ENCODE results near the gene LASP1.
"Not testable (repeated sequence)": the region's sequence is repeated elsewhere in the genome, so short reads cannot be mapped to it uniquely, and the experiment has no call there.

LASP1 gene

DNA sequence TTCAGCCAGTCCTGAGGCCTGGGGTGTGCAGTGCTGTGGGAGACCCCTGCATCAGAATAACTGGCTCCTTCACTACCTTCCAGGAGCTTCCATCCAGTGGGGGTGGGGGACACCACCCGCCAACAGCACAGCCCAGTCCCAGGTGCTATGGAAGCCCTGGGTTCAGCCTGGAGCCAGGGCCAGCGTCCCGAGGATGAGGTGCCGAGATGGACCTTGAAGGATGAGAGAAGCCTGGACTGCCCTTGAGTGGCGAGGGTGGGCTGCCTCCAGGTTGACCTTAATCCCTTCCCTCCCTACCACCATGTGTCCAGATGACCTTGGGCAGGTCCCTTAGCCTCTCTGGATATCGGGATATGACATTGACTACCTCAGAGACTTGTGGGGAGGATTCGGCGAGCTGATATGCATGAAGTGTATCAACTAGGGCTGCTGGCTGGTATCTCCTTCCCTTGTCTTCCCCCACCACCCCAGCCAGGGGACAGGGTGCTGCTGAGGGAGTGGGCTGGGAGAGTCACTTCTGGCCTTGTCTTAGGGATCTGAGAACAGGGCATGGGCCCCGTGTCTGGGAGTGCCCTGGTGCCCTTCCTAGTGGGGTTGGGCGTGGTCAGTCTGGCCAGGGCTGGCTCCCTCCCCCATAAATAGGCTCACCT lies 41.3 kb downstream of the LASP1 start:
- DNase-seq = no peak

- DNase-seq = not testable (repeated sequence)
Measured at GRCh38 chr17:38911731-38912081, 41.8 kb downstream of the LASP1 start.

- no peak for DNase-seq
Measured at GRCh38 chr17:38912221-38912813, 42.5 kb downstream of the LASP1 start.

GRCh38 chr17:38914741-38915638 lies 45.1 kb downstream of the LASP1 start:
- DNase-seq = no peak

- no peak for DNase-seq
Measured at GRCh38 chr17:38915639-38915995, 45.8 kb downstream of the LASP1 start.

GRCh38 chr17:38916771-38917170 lies 46.9 kb downstream of the LASP1 start:
- DNase-seq = no peak

DNA sequence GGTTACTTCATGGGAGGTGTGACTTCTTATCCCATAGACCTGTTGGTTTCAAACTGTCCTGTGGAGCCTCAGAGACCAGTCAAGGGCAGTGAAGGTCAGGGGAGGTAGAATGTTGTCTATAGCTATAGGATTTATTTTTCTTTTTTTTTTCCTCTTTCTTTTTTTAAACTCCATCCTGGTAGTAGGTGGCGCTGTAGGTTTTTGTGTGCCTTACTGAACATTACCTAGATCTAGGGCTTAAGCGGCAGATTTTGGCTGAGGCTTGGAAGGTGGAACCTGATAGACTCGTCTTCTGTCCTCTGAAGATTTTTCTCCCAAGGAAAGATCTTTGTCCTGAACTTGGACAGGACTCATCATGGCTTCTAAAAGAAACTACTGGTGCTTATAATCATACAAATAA lies 47.4 kb downstream of the LASP1 start:
- DNase-seq = no peak

DNA sequence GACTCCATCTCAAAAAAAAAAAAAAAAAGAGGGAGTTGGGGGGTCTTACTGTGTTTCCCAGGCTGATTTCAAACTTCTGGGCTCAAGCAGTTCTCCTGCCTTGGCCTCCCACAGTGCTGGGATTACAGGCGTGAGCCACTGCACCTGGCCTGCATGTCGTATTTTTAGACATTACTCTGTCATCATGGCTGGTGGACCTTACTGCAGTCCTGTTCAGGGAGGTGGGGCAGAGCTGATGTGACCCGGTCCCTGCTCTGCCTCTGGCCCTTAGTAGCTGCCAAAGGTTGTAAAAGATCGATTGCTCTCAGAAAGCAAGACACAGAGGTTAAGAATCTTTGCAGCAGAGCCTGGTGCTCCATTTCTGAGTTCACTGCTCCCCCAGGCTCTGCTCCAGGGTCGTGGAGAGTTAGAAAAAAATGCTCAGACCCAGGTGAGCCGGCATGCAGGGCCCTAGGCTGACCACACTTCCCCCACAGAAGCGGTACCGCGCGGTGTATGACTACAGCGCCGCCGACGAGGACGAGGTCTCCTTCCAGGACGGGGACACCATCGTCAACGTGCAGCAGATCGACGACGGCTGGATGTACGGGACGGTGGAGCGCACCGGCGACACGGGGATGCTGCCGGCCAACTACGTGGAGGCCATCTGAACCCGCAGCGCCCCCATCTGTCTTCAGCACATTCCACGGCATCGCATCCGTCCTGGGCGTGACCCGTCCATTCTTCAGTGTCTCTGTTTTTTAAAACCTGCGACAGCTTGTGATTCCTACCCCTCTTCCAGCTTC lies 48.5 kb downstream of the LASP1 start:
- DNase-seq = no peak

DNA sequence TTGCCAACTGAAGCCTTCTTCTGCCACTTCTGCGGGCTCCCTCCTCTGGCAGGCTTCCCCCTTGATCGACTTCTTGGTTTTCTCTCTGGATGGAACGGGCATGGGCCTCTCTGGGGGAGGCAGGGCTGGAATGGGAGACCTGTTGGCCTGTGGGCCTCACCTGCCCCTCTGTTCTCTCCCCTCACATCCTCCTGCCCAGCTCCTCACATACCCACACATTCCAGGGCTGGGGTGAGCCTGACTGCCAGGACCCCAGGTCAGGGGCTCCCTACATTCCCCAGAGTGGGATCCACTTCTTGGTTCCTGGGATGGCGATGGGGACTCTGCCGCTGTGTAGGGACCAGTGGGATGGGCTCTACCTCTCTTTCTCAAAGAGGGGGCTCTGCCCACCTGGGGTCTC lies 49.1 kb downstream of the LASP1 start:
- DNase-seq = no peak

DNA sequence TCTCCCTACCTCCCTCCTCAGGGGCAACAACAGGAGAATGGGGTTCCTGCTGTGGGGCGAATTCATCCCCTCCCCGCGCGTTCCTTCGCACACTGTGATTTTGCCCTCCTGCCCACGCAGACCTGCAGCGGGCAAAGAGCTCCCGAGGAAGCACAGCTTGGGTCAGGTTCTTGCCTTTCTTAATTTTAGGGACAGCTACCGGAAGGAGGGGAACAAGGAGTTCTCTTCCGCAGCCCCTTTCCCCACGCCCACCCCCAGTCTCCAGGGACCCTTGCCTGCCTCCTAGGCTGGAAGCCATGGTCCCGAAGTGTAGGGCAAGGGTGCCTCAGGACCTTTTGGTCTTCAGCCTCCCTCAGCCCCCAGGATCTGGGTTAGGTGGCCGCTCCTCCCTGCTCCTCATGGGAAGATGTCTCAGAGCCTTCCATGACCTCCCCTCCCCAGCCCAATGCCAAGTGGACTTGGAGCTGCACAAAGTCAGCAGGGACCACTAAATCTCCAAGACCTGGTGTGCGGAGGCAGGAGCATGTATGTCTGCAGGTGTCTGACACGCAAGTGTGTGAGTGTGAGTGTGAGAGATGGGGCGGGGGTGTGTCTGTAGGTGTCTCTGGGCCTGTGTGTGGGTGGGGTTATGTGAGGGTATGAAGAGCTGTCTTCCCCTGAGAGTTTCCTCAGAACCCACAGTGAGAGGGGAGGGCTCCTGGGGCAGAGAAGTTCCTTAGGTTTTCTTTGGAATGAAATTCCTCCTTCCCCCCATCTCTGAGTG lies 49.6 kb downstream of the LASP1 start:
- no peak for DNase-seq

GRCh38 chr17:38920374-38921291 lies 50.8 kb downstream of the LASP1 start:
- DNase-seq = no peak

GRCh38 chr17:38921756-38922411 lies 52.0 kb downstream of the LASP1 start:
- no peak for DNase-seq

- DNase-seq = no peak
Measured at GRCh38 chr17:38922538-38923297, 52.9 kb downstream of the LASP1 start.

- DNase-seq = no peak
Measured at GRCh38 chr17:38925263-38925995, 55.6 kb downstream of the LASP1 start, which contains the start of gene LASP1NB. TSS of gene LASP1NB (plus strand) at chr17:38925614.

DNA sequence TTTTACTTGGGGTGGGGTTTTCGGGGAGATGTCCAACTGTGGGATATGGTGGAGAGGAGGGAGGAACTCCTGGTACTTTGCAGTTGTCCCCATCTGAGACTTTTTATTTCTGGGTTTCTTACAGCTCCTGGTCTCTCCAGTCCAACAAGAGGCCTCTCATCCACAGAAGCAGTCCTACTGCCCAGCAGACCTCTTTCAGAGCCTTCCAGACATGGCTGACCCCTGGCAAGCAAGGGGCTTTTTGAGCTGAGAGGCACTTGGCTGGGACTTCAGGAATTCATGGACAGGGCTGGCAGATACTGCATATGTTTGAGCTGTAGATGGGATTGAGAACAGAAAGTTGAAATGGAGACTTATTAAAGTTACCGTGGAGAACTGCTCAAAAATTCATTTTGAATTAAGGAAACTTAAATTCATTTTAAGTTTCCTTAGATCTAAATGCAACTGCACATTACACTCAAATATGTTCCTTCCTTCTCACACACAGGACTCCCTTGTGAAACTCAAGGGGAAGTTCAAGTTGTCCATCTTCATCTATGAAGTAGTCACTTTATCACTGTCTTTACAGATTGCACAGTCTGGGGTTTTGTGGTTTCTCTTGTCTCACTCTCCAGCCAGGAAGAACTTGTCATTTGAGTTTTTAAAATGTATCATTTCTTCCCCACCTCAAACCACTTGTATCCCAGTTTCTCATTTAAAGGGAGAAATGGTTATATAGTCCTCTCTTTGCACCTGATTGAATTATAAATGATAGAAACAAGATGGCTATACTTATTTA lies 56.6 kb downstream of the LASP1 start:
- no peak for DNase-seq

- not testable (repeated sequence) for DNase-seq
Measured at GRCh38 chr17:38930782-38931181, 60.9 kb downstream of the LASP1 start.

- not testable (repeated sequence) for DNase-seq
Measured at GRCh38 chr17:38933962-38934361, 64.1 kb downstream of the LASP1 start.

- no peak for DNase-seq
Measured at GRCh38 chr17:38939987-38940386, 70.1 kb downstream of the LASP1 start.
